ENCODE data around the gene C9orf72. TPM values are rescaled to one million over a fixed set of nuclear protein-coding genes. Genes with fewer than 3 reads are reported as not detected.

Gene C9orf72
- polyA plus RNA-seq, 1 donor, result 32.1 TPM

DNA sequence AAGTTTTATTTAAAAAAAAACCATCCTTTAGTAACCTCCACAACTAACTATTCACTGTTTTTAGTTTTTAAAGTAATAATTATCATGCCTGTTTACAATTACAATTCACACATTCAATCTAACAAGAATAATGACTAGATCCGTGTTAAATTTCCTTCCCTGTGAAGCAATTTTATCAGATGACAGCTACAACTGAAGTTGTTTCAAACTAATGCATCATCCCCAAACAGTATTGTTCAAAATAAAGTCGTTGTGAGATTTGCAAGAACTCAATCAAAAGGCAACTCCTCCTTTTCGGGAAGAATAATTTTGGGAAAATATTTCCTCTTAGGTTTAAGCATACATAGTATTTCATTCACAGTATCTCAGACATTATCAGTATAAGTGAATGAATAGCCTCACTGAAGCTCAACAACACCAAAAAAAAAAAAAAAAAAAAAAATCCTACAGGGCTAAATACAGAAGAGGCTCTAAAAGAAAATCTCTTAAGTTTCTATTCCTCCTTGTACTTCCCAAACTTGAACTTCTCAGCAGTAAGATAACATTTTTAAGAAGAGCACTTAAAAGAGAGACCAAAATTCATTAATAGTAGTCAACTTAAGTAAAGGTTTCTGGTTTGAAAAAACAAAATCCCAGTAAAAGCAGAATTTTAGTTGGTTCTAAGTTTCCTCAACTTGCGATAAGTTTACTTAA is 9.4 kb downstream of the C9orf72 start:
- DNase-seq, result no peak
- no peak overlapping the region for H3K27ac ChIP-seq (ENCODE audit: low read length)
- 96% methylated on average over 4 of the region's 4 CpGs for WGBS (ENCODE audit: insufficient coverage, low lambda C conversion rate)
- no peak overlapping the region for H3K4me3 ChIP-seq (ENCODE audit: low read length)
- H3K27me3 ChIP-seq (ENCODE audit: control insufficient read depth, insufficient read depth, low read length), result no peaks in the 10 kb centered on the region
- H3K9me3 ChIP-seq (ENCODE audit: control insufficient read depth, low read depth, low read length), result no peaks in the 10 kb centered on the region
- peaks cover 15% of the 10 kb centered on the region for H3K36me3 ChIP-seq (ENCODE audit: control insufficient read depth, insufficient read depth, low read length)
- peaks cover 4% of the 10 kb centered on the region for H3K4me1 ChIP-seq (ENCODE audit: control insufficient read depth, insufficient read depth, low read length)

DNA sequence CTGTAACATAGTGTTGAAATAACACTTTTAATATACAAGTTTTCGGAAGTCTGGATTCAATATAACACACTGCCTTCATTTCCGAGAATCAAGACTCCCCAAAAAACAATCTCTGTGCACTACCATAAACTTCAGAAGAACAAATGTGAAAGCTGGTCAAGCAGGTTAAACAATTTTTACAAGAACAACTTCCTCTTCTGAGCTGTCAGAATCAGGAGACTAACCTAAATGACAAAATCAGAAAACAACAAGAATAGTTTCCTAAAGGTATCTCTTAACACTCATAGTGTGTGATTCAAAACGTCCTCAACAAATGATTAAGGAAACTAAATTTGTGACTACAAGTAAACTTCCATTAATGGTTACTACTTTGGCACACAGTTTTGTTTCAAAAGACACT is 11.6 kb downstream of the C9orf72 start:
- H3K4me1 ChIP-seq (ENCODE audit: control insufficient read depth, insufficient read depth, low read length), result peaks cover 2% of the 10 kb centered on the region
- no peaks in the 10 kb centered on the region for H3K27me3 ChIP-seq (ENCODE audit: control insufficient read depth, insufficient read depth, low read length)
- H3K9me3 ChIP-seq (ENCODE audit: control insufficient read depth, low read depth, low read length), result no peaks in the 10 kb centered on the region
- 100% methylated on average over 1 of the region's 3 CpGs for WGBS (ENCODE audit: insufficient coverage, low lambda C conversion rate)
- peaks cover 19% of the 10 kb centered on the region for H3K36me3 ChIP-seq (ENCODE audit: control insufficient read depth, insufficient read depth, low read length)
- DNase-seq, result no peak
- H3K27ac ChIP-seq (ENCODE audit: low read length), result no peak overlapping the region
- H3K4me3 ChIP-seq (ENCODE audit: low read length), result no peak overlapping the region

DNA sequence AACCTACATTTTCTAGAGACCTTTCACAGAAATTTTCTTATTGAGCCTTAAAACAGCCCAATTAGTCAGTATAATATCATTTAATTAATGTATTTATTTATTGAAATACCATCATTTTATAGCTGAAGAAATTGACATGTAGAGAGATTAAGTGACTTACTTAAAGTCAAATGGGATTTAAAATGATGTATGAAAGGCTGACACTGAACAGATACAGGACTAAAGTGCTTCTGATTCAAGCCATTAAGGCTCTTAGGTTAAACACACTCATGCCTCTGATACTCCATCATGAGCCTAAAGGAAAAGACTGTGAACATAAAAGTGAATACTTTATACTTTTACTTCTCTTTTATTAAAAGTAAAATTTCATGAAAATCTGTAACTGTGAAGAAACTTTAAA is 12.8 kb downstream of the C9orf72 start:
- Histone ChIP-seq H3K4me1 (ENCODE audit: control insufficient read depth, insufficient read depth, low read length) (no peaks in the 10 kb centered on the region), H3K27ac (ENCODE audit: low read length) (no peak overlapping the region), H3K4me3 (ENCODE audit: low read length) (no peak overlapping the region), H3K9me3 (ENCODE audit: control insufficient read depth, low read depth, low read length) (no peaks in the 10 kb centered on the region), H3K27me3 (ENCODE audit: control insufficient read depth, insufficient read depth, low read length) (no peaks in the 10 kb centered on the region), H3K36me3 (ENCODE audit: control insufficient read depth, insufficient read depth, low read length) (peaks cover 24% of the 10 kb centered on the region)
- no peak for DNase-seq

DNA sequence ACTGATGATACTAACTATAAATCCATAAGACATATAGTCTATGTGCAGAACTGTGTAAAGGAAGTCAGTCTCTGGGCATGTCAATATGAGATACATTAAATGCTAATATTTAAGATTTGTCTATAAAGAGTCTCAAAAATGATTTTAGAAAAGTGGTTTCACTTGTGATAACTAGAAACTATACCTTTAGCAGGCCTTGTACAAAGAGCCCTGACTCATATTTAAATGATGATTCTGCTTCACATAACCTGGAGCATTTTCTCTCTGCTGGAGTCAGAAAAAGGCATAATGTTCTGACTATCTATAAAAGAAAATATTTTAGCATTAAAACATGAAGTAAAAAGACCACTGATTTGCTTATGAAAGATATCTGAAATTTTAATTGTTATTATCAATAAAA is 15.0 kb downstream of the C9orf72 start:
- DNase-seq, result no peak
- H3K4me3 ChIP-seq (ENCODE audit: low read length), result no peak overlapping the region
- H3K4me1 ChIP-seq (ENCODE audit: control insufficient read depth, insufficient read depth, low read length), result no peaks in the 10 kb centered on the region
- no peaks in the 10 kb centered on the region for H3K9me3 ChIP-seq (ENCODE audit: control insufficient read depth, low read depth, low read length)
- no peaks in the 10 kb centered on the region for H3K27me3 ChIP-seq (ENCODE audit: control insufficient read depth, insufficient read depth, low read length)
- H3K27ac ChIP-seq (ENCODE audit: low read length), result no peak overlapping the region
- H3K36me3 ChIP-seq (ENCODE audit: control insufficient read depth, insufficient read depth, low read length), result peaks cover 34% of the 10 kb centered on the region

DNA sequence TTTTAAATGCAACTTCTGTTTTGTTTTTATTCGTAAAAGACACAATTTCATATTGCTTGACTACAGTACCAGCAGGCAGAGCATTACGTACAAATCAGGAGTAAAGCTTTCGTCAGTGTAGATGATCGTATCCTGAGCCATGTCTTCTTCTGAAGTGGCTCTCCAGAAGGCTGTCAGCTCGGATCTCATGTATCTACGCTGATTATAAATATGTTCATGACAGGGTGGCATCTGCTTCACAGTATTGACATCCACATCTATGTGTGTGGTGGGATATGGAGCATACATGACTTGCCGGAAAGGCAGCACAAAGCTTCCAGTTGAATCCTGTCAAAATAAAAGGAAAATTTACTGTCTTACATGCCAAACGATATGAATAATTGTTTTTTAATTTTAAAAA is 16.8 kb downstream of the C9orf72 start:
- Histone ChIP-seq H3K36me3 (ENCODE audit: control insufficient read depth, insufficient read depth, low read length) (peaks cover 45% of the 10 kb centered on the region), H3K27ac (ENCODE audit: low read length) (no peak overlapping the region), H3K9me3 (ENCODE audit: control insufficient read depth, low read depth, low read length) (no peaks in the 10 kb centered on the region), H3K4me1 (ENCODE audit: control insufficient read depth, insufficient read depth, low read length) (no peaks in the 10 kb centered on the region), H3K4me3 (ENCODE audit: low read length) (no peak overlapping the region), H3K27me3 (ENCODE audit: control insufficient read depth, insufficient read depth, low read length) (no peaks in the 10 kb centered on the region)
- 75% methylated on average over 1 of the region's 8 CpGs for WGBS (ENCODE audit: insufficient coverage, low lambda C conversion rate)
- no peak for DNase-seq

DNA sequence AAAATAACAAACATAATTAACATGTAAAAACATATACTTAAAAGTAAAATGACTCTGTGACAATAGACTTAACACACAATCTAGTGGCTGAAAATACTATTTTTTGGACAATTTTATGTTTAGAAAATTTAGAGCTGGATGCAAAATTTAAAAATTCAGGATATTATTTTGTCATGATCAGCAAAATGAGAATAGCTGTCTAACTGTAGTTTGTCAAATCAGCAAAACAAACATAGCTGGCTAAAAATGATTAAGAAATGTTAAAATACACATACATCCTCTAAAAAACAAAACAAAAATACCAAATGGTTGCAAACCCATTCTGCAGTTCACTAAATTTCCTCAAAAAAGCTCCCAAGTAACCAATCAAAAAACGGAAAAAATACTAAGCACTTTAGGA is 18.6 kb downstream of the C9orf72 start:
- Histone ChIP-seq H3K9me3 (ENCODE audit: control insufficient read depth, low read depth, low read length) (no peaks in the 10 kb centered on the region), H3K4me3 (ENCODE audit: low read length) (no peak overlapping the region), H3K36me3 (ENCODE audit: control insufficient read depth, insufficient read depth, low read length) (peaks cover 46% of the 10 kb centered on the region), H3K4me1 (ENCODE audit: control insufficient read depth, insufficient read depth, low read length) (no peaks in the 10 kb centered on the region), H3K27me3 (ENCODE audit: control insufficient read depth, insufficient read depth, low read length) (no peaks in the 10 kb centered on the region), H3K27ac (ENCODE audit: low read length) (no peak overlapping the region)
- WGBS (ENCODE audit: insufficient coverage, low lambda C conversion rate), result 100% methylated on average over 1 of the region's 1 CpG
- DNase-seq, result no peak

DNA sequence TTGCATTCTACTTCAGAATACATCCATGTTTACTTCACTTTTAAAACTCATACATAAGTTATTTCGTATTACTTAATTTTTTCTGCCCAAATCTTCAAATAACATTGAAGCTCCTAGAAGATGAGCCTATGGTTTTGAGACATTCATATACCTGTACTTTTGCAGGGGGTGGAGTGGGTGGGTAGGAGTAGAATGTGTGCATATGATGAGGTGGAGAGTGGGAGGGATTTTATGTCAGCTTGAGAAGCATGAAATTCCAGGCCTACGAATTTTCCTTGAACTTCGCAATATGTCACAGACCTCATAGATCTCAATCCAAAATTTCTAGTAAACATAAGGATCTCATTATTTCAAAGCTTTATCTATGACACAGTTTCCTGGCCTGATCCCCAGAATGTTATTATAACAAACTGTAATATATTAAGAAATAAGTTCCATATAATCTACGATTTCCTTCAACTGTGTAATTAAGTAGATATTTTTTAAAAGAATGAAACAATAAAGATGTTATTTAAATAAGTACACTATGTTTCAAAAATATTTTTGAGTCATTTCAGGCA is 24.0 kb downstream of the C9orf72 start:
- no peaks in the 10 kb centered on the region for H3K4me1 ChIP-seq (ENCODE audit: control insufficient read depth, insufficient read depth, low read length)
- H3K27me3 ChIP-seq (ENCODE audit: control insufficient read depth, insufficient read depth, low read length), result no peaks in the 10 kb centered on the region
- H3K36me3 ChIP-seq (ENCODE audit: control insufficient read depth, insufficient read depth, low read length), result peaks cover 36% of the 10 kb centered on the region
- no peak for DNase-seq
- WGBS (ENCODE audit: insufficient coverage, low lambda C conversion rate), result 100% methylated on average over 1 of the region's 4 CpGs
- H3K9me3 ChIP-seq (ENCODE audit: control insufficient read depth, low read depth, low read length), result no peaks in the 10 kb centered on the region
- H3K27ac ChIP-seq (ENCODE audit: low read length), result no peak overlapping the region
- H3K4me3 ChIP-seq (ENCODE audit: low read length), result no peak overlapping the region

DNA sequence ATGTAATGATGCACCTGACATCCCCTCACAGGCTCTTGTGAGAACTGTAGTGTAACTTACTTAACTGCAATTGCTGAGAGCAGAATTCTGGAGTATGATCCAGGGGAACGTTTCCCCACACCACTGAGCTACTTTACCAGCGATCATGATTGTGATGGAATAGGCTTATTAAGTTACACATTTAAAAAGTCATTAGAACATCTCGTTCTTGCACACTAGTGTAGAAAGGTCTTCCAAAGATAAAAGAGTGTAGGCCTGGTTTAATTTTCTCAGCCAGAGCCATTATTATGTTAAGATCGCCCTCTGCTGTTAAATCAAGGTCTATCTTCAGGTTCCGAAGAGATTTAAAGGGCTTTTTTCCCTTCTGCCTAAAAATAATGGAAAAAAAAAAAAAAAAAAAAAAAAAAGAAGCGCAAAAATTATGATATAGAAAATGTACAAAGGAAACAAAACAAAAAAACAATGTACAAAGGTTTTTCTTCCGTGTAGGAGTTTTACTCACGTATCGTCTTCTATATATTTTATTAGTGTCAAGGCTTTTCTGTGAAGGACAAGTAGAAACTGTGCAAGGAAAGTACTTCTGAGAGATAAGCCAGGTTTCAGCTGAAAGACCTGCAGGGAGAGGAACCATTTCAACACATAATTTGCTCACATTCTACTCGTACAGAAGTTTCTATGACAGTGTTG is 25.1 kb downstream of the C9orf72 start:
- H3K27me3 ChIP-seq (ENCODE audit: control insufficient read depth, insufficient read depth, low read length), result no peaks in the 10 kb centered on the region
- no peaks in the 10 kb centered on the region for H3K9me3 ChIP-seq (ENCODE audit: control insufficient read depth, low read depth, low read length)
- no peaks in the 10 kb centered on the region for H3K4me1 ChIP-seq (ENCODE audit: control insufficient read depth, insufficient read depth, low read length)
- DNase-seq, result peak in 1 of 2 donors; percentile 50
- H3K4me3 ChIP-seq (ENCODE audit: low read length), result no peak overlapping the region
- WGBS (ENCODE audit: insufficient coverage, low lambda C conversion rate), result 38% methylated on average over 5 of the region's 10 CpGs
- peaks cover 31% of the 10 kb centered on the region for H3K36me3 ChIP-seq (ENCODE audit: control insufficient read depth, insufficient read depth, low read length)
- H3K27ac ChIP-seq (ENCODE audit: low read length), result no peak overlapping the region

DNA sequence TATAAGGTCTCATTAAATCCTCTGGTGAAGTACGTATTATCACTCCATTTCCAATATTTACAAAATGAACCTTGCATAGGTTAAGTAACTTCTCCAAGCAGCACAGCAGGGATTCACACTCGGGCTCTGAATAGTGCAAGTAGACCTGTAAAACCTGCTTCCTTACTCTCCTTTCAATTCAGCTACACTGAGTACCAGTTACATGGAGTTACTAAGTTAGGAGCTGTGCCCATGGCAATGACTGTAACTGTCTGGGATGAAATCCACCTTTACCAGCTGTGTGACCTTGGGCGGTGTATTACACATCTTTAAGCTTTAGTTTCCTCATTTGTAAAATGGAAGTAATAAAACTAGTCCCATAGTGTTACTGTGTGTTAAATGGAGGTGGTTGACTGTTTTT is 27.8 kb downstream of the C9orf72 start:
- peaks cover 15% of the 10 kb centered on the region for H3K36me3 ChIP-seq (ENCODE audit: control insufficient read depth, insufficient read depth, low read length)

DNA sequence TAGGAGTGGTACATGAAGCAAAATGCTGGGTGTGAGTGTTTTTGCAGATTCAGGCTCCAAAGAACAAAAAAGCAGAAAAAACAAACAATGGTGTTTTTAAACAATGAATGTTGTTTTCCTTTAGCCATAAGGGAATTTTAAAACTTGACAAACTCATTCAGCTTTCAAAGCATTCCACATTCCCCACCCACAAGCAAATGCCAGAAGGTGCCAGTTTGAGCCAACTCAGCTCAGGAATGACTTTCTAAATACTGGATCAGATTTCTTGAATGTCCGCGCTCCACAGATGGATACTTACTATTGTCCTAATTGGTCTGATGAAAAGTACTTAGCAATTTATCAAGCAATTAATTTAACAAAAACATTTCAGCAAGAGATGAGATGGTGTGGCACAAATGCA is 30.8 kb downstream of the C9orf72 start:
- DNase-seq, result no peak

More for the DNA sequence above, 27.8 kb downstream of the C9orf72 start:
- WGBS (ENCODE audit: insufficient coverage, low lambda C conversion rate), result 100% methylated on average over 1 of the region's 3 CpGs
- H3K27me3 ChIP-seq (ENCODE audit: control insufficient read depth, insufficient read depth, low read length), result no peaks in the 10 kb centered on the region
- no peaks in the 10 kb centered on the region for H3K4me1 ChIP-seq (ENCODE audit: control insufficient read depth, insufficient read depth, low read length)
- no peak overlapping the region for H3K4me3 ChIP-seq (ENCODE audit: low read length)
- H3K9me3 ChIP-seq (ENCODE audit: control insufficient read depth, low read depth, low read length), result no peaks in the 10 kb centered on the region
- H3K27ac ChIP-seq (ENCODE audit: low read length), result no peak overlapping the region
- no peak for DNase-seq

DNA sequence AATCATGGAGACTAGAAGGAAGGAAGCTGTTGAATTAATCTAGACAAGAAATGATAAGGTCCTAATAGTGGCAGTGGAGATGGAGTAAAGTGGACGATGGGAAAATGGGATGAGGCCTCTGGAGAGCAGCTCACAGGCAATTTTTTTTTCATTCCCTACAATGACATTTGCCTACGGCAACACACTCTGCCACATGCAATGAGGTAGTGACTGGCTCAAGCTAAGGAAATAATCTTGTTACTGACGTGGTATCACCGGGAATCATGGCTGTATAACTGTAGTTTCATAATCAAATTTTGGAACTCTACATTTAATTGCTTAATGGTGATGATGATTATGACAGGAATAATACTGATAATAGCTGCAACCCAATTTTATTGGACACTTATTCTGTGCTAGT is 31.5 kb downstream of the C9orf72 start:
- DNase-seq, result no peak
- peaks cover 10% of the 10 kb centered on the region for H3K4me1 ChIP-seq (ENCODE audit: control insufficient read depth, insufficient read depth, low read length)
- WGBS (ENCODE audit: insufficient coverage, low lambda C conversion rate), result no CpG with 5 or more reads among the region's 4 CpGs
- H3K9me3 ChIP-seq (ENCODE audit: control insufficient read depth, low read depth, low read length), result no peaks in the 10 kb centered on the region
- no peak overlapping the region for H3K4me3 ChIP-seq (ENCODE audit: low read length)
- H3K36me3 ChIP-seq (ENCODE audit: control insufficient read depth, insufficient read depth, low read length), result peaks cover 4% of the 10 kb centered on the region
- H3K27ac ChIP-seq (ENCODE audit: low read length), result no peak overlapping the region
- H3K27me3 ChIP-seq (ENCODE audit: control insufficient read depth, insufficient read depth, low read length), result no peaks in the 10 kb centered on the region

More for the DNA sequence above, 30.8 kb downstream of the C9orf72 start:
- peaks cover 9% of the 10 kb centered on the region for H3K36me3 ChIP-seq (ENCODE audit: control insufficient read depth, insufficient read depth, low read length)
- no peak overlapping the region for H3K4me3 ChIP-seq (ENCODE audit: low read length)
- no peak overlapping the region for H3K27ac ChIP-seq (ENCODE audit: low read length)
- no peaks in the 10 kb centered on the region for H3K27me3 ChIP-seq (ENCODE audit: control insufficient read depth, insufficient read depth, low read length)
- H3K9me3 ChIP-seq (ENCODE audit: control insufficient read depth, low read depth, low read length), result no peaks in the 10 kb centered on the region
- WGBS (ENCODE audit: insufficient coverage, low lambda C conversion rate), result no CpG with 5 or more reads among the region's 2 CpGs
- H3K4me1 ChIP-seq (ENCODE audit: control insufficient read depth, insufficient read depth, low read length), result peaks cover 10% of the 10 kb centered on the region

All from large intestine (tissue), 3 donors.